NCI-H345 (cell line): ENCODE data around the gene SGO1.

Source experiments
- DNase-seq: peaks from one replicate; lab custom pipeline; 2025; lab: John Stamatoyannopoulos, UW

Gene SGO1

DNA sequence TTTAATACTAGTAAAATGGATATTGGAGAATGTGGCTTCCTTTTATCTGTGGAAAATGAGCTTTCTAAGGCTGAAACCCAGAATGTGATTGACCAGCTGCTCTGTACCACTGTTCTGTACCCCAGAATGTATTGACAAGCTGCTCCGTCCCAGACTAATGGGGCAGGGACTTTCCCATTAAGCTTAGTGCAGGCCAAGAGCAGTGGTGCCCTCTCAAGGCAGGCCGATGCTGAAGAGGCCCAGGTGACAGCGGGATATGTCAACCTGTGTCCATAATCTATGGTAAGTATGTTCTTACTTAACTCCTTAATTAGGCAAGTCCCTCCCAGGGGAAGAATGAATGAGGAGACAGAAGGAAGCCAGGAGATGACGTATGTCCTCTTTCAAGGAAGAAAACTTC is 31.1 kb downstream of the SGO1 start:
- no peak for DNase-seq

DNA sequence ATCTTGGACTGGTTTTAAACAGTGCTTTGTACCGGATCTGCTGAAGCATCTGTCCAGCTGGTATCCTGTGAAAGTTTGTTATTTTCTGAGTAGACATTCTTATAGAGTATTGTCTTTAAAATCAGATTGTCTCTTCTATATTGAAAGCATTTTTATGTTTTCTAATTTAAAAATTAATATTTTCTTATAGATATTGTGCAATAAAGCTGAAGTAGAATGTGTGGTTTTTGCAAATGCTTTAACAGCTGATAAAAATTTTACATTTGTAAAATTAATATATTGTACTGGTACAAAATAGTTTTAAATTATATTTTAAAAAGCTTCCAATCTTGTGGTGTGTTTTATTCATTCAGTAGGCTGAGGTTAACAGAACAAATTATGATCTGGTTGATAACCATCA is 31.9 kb downstream of the SGO1 start:
- DNase-seq = no peak

DNA sequence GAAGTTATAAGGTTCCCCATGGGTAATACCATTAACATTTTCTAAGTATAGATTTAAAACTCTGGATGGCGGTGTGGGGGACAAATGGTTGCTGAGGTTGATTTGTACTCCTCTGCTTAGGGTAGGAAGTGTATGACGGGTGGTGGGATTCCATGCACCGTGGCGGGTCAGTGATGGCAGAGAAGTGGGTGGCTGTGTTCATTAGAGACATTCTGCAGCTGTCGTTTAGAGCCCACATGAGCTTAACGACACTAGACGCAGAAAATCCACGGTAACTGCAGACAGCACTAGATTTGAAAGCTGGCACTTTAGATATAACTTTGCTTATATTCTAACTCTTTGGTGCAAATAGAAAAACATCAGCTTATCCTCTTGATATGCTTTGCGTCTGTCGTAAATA is 37.5 kb downstream of the SGO1 start:
- no peak for DNase-seq

GRCh38 chr3:20147361-20147760 is 38.6 kb downstream of the SGO1 start:
- DNase-seq = no peak

DNA sequence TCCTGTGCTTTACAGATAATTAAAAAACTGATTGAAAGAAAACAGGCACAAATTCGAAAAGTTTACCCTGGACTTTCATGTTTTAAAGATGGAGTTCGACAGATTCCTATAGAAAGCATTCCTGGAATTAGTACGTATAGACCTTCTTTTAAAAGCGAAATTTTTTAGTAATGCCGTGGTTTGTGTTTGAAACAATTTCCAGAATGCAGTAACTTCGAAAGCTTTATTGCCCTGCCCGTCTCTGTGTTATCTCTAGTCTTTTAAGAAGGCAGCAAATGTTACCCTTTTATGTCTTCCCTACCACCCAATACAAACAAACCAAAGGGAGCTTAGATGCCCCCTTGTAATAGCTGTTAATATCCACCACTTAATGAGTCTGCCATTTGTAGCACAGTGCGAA is 39.7 kb downstream of the SGO1 start:
- no peak for DNase-seq

GRCh38 chr3:20145874-20146273 is 40.1 kb downstream of the SGO1 start:
- DNase-seq = no peak

GRCh38 chr3:20143519-20143918 is 42.5 kb downstream of the SGO1 start:
- no peak for DNase-seq

DNA sequence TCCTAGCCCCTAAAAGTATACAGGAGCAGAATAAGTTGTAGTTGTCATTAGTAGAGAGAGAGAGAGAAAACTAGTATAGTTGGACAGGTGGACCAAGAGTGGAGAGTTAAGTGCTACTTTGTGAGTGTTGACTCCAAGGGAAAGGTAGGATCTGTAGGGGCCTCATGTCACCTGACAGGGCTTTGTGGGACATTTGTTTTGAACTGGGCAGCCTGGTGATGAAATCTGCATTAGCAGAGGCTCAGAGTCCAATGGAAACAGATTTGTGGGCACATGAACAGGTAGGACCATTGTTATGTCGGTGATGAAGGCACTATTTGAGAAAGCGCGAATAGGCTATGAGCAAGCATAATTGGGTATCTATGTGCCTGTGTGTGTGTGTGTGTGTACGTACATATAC is 43.5 kb downstream of the SGO1 start:
- DNase-seq = no peak

- DNase-seq = peak; percentile 12
Observed at GRCh38 chr3:20141851-20142250, 44.2 kb downstream of the SGO1 start.

GRCh38 chr3:20141316-20141715 is 44.7 kb downstream of the SGO1 start:
- DNase-seq = no peak

- DNase-seq = no peak
Observed at GRCh38 chr3:20140881-20141280, 45.1 kb downstream of the SGO1 start.

DNA sequence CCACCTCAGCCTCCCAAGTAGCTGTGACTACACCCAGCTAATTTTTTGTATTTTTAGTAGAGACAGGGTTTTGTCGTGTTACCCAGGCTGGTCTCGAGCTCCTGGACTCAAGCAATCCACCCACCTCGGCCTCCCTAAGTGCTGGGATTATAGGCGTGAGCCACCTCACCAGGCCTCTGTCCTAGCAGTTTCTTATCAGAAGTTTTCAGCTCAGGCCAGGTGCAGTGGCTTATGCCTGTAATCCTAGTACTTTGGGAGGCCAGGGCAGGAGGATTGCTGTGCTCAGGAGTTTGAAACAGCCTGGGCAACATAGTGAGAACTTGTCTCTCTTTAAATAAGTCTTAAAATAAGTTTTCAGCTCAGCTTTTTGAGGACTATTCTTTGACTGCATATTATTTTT is 48.4 kb downstream of the SGO1 start:
- DNase-seq = no peak

- no peak for DNase-seq
Observed at GRCh38 chr3:20136231-20136630, 49.8 kb downstream of the SGO1 start.

- DNase-seq = no peak
Observed at GRCh38 chr3:20130106-20130505, 55.9 kb downstream of the SGO1 start.

DNA sequence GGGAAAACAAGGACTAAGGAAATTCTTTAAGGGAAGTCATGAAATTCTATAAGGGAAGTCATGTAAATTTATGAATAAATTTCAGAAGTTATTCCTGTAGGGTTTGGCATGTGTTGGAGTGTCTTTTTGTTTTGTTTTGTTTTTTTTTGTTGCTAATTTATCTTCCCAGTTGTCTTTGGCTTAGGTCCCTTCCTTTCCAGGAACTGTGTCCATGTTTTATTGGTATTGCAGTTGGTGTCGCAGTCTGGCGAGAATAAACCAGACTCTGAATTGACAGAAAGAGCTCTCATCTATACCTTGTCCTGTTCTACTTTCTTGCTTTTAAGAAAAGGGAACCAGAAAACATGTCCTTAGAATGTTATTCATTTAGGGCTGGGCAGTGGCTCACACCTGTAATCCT is 57.6 kb downstream of the SGO1 start:
- DNase-seq = no peak

DNA sequence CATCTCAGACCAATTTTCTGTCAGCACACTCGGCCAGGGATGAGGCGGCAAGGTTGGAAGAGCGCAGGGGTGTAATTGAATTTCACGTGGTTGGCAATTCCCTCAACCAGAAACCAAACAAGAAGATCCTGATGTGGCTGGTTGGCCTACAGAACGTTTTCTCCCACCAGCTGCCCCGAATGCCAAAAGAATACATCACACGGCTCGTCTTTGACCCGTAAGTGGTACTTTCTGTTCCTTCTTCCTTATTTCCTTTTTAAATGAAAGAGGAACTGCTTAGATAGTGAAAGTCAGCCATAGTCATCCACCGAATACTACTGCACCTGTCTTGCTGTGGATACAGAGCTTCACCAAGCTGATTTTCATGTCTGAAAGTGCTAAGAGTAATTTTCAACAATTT is 60.1 kb downstream of the SGO1 start:
- no peak for DNase-seq

GRCh38 chr3:20125289-20125688 is 60.7 kb downstream of the SGO1 start:
- DNase-seq = no peak

- no peak for DNase-seq
Observed at GRCh38 chr3:20123131-20123652, 62.8 kb downstream of the SGO1 start.

DNA sequence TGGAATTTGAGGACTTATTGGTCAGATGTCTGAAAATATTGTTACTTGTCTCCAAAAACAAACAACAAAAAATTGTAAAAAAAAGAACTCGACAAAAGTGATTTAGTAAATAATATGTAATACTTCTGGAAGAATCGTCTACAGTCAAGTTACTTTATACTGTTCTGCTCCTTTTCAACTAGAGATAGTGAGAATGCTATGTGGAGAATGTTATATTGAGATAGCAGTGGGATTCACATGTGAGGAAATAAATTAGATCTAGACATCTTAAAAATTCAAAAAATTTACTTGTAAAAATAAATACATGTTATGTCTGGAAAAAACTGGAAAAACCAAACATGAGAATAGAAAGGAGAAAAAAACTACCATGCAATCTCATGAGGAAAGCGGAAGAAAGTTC is 64.9 kb downstream of the SGO1 start:
- no peak for DNase-seq
